Heart left ventricle (tissue), 16 donors: ENCODE measurements around the gene ROBO1. TPM values are rescaled to one million over a fixed set of nuclear protein-coding genes. Genes with fewer than 3 reads are reported as not detected.

Experiments
- ATAC-seq, 4 donors: fragments of 200-7000 bp; cut with Tn5 transposase; one replicate each; pipeline ENCODE4 v1.9.1; 2020 to 2022; ENCODE audit warnings: moderate library complexity in 4 of 4, mild to moderate bottlenecking in 3 of 4, moderate number of reproducible peaks in 1 of 4
- DNase-seq, 5 donors: peaks; one replicate each; pipeline ENCODE4 v3.0.0-alpha.2; 2020
- H3K27ac ChIP-seq, 12 donors: fragments of 200-600 bp; sonication (generic) in 4 of 12; one replicate each; pipeline versions ENCODE4 v1.5.0 to v1.8.0; 2016 to 2022; ENCODE audit warnings: mild to moderate bottlenecking in 2 of 12
- H3K27me3 ChIP-seq, 9 donors: fragments of 200-600 bp; sonication (generic) in 2 of 9; one replicate each; pipeline versions ENCODE4 v1.5.1 to v1.8.0; 2016 to 2022; ENCODE audit warnings: mild to moderate bottlenecking in 3 of 9
- H3K36me3 ChIP-seq, 9 donors: fragments of 200-600 bp; sonication (generic) in 2 of 9; one replicate each; pipeline versions ENCODE4 v1.5.0 to v1.8.0; 2018 to 2022; ENCODE audit warnings: mild to moderate bottlenecking in 2 of 9
- H3K4me1 ChIP-seq, 12 donors: fragments of 200-600 bp; sonication (generic) in 4 of 12; one replicate each; pipeline versions ENCODE4 v1.5.0 to v1.8.0; 2016 to 2022; ENCODE audit warnings: mild to moderate bottlenecking in 3 of 12
- H3K4me3 ChIP-seq, 12 donors: fragments of 200-600 bp; sonication (generic) in 4 of 12; one replicate each; pipeline versions ENCODE4 v1.5.0 to v1.8.0; 2017 to 2022; ENCODE audit warnings: mild to moderate bottlenecking in 9 of 12, moderate library complexity in 4 of 12
- H3K9me3 ChIP-seq, 12 donors: fragments of 200-600 bp; sonication (generic) in 4 of 12; one replicate each; pipeline versions ENCODE4 v1.5.0 to v1.8.0; 2016 to 2022; ENCODE audit warnings: mild to moderate bottlenecking in 1 of 12
- CTCF ChIP-seq, 12 donors: fragments of 200-600 bp; sonication (generic) in 4 of 12; IDR thresholded peaks; one replicate each; pipeline versions ENCODE4 v1.5.0 to v1.8.0; 2018 to 2022; ENCODE audit warnings: antibody characterized with exemption in 12 of 12, mild to moderate bottlenecking in 5 of 12
- POLR2A ChIP-seq, 2 donors: fragments of 450-650 bp; IDR thresholded peaks; one replicate each; pipeline ENCODE4 v1.6.1; 2017; ENCODE audit warnings: antibody characterized with exemption in 2 of 2, mild to moderate bottlenecking in 2 of 2, moderate library complexity in 2 of 2
- WGBS, 4 donors: extraction: QIAGEN DNeasy Blood & Tissue Kit in 2 of 4; methylation state at CpG; one replicate each; pipeline versions ENCODE4 v1.1.5 to v1.1.7; 2013 to 2018; 5-methylcytosine and 5-hydroxymethylcytosine counted together
- intact Hi-C, 10 donors: fragments of 100-400 bp; cut with DNase I; formaldehyde crosslinking; loops; one replicate each; pipeline versions ENCODE4 v1.11.1 to v1.14.2; 2022
- polyA plus RNA-seq, 2 donors: library from polyadenylated mRNA; stranded (reverse); fragments of 200-250 nt; gene quantifications; one replicate each; pipeline ENCODE4 v1.2.3, GENCODE V29; 2013
- total RNA-seq, 9 donors: library from RNA; depleted of rRNA in 2 of 9; stranded (reverse); fragments of >200 nt in 2 of 9; fragmentation: NEBNext Ultra II Directional in 3 of 9; extraction: Animal tissue kit (Norgen Biotek cat#: 25700) in 3 of 9; gene quantifications; one replicate each; pipeline versions ENCODE4 v1.1.0 to v1.2.4, GENCODE V29; 2016 to 2023
- donor health status: ischemic (EF 13 %, LVEDD 7.1; RV severe dilation, severe dysfunction).
- donor health status: healthy with polysubstance abuse.
- donor health status: DM: no; HTN: yes; CAD: no.
- donor health status: DM: no; HTN: no; CAD: no.
- donor health status: ischemic (EF 25% LVEDD 6.9; RV normal size, moderate dysfunction).
- donor health status: ischemic (EF 25% LVEDD 5.7; RV mildly dilated, moderate dysfunction).
- donor health status: healthy.
- donor health status: DM: yes; HTN: yes; CAD: no.
- donor health status: ischemic (EF 35%, LVEDD 5.7; RV mildly dilated, moderate dysfunction).
- donor health status: nonischemic (EF 11% LVEDD 7.7; RV severe dilation, severe dysfunction).
- donor health status: DM: yes; HTN: yes; CAD: no.
- donor health status: PGD.
- donor health status: ischemic (EF 29% LVEDD 5.4; RV normal size, mild dysfunction).
- donor health status: nonischemic (EF 23%, LVEDD 6.1; RV moderate dilation, normal function).

Gene ROBO1
- total and polyA plus RNA-seq, 11 donors = 1.4 to 14.8 (median 5.7) TPM

GRCh38 chr3:78900426-78900825, 867.4 kb downstream of the ROBO1 start:
- ATAC-seq (no peak), DNase-seq (no peak)
- no peaks in the 10 kb centered on the region for H3K36me3 ChIP-seq
- TF ChIP-seq POLR2A (IDR thresholded peaks at IDR 0.05) (no peak), CTCF (IDR thresholded peaks at IDR 0.05) (no peak)
- 97 to 99% (median 98%) methylated on average over 1 of the region's 1 CpG for WGBS, 4 donors
- H3K4me3 ChIP-seq = no peak overlapping the region
- intact Hi-C loops = no loop called here
- no peaks in the 10 kb centered on the region for H3K27me3 ChIP-seq
- H3K9me3 ChIP-seq = no peaks in the 10 kb centered on the region
- peaks cover 0 to 2% (median 0%) of the 10 kb centered on the region in 12 donors for H3K4me1 ChIP-seq
- H3K27ac ChIP-seq = no peak overlapping the region

- no peaks in the 10 kb centered on the region for H3K9me3 ChIP-seq
- H3K36me3 ChIP-seq = no peaks in the 10 kb centered on the region
- DNase-seq (no peak), ATAC-seq (peak in 1 of 4 donors; percentile 28)
- no peak overlapping the region for H3K4me3 ChIP-seq
- TF ChIP-seq POLR2A (IDR thresholded peaks at IDR 0.05) = no peak
- TF ChIP-seq CTCF (IDR thresholded peaks at IDR 0.05) = no peak
- no peaks in the 10 kb centered on the region for H3K27me3 ChIP-seq
- intact Hi-C loops = no loop called here
- no peak overlapping the region for H3K27ac ChIP-seq
- peaks cover 0 to 4% (median 0%) of the 10 kb centered on the region in 12 donors for H3K4me1 ChIP-seq
These were observed 872.3 kb downstream of the ROBO1 start for GRCh38 chr3:78895528-78895927.

GRCh38 chr3:78894787-78895186, 873.0 kb downstream of the ROBO1 start:
- DNase-seq = no peak
- intact Hi-C loops = no loop called here
- Histone ChIP-seq H3K36me3 (no peaks in the 10 kb centered on the region), H3K27ac (no peak overlapping the region), H3K4me3 (no peak overlapping the region), H3K27me3 (no peaks in the 10 kb centered on the region), H3K4me1 (peaks cover 0 to 4% (median 0%) of the 10 kb centered on the region in 12 donors), H3K9me3 (no peaks in the 10 kb centered on the region)
- TF ChIP-seq POLR2A (IDR thresholded peaks at IDR 0.05) (no peak), CTCF (IDR thresholded peaks at IDR 0.05) (no peak)
- 82 to 88% (median 85%) methylated on average over 2 of the region's 2 CpGs for WGBS, 4 donors
- no peak for ATAC-seq

- H3K36me3 ChIP-seq = no peaks in the 10 kb centered on the region
- H3K9me3 ChIP-seq = no peaks in the 10 kb centered on the region
- peaks cover 0 to 9% (median 0%) of the 10 kb centered on the region in 12 donors for H3K4me1 ChIP-seq
- H3K4me3 ChIP-seq = no peak overlapping the region
- no peak overlapping the region for H3K27ac ChIP-seq
- TF ChIP-seq POLR2A (IDR thresholded peaks at IDR 0.05) = no peak
- no peak for TF ChIP-seq CTCF (IDR thresholded peaks at IDR 0.05)
- intact Hi-C loops = no loop called here
- no peaks in the 10 kb centered on the region for H3K27me3 ChIP-seq
- DNase-seq (no peak), ATAC-seq (no peak)
- WGBS, 4 donors = 95 to 97% (median 96%) methylated on average over 4 of the region's 4 CpGs
These were observed 874.6 kb downstream of the ROBO1 start for GRCh38 chr3:78893161-78893560.
